Measurements from ENCODE around the gene PLXND1.
"Not testable (repeated sequence)": the region's sequence is repeated elsewhere in the genome, so short reads cannot be mapped to it uniquely, and the experiment has no call there.

The PLXND1 gene

DNA sequence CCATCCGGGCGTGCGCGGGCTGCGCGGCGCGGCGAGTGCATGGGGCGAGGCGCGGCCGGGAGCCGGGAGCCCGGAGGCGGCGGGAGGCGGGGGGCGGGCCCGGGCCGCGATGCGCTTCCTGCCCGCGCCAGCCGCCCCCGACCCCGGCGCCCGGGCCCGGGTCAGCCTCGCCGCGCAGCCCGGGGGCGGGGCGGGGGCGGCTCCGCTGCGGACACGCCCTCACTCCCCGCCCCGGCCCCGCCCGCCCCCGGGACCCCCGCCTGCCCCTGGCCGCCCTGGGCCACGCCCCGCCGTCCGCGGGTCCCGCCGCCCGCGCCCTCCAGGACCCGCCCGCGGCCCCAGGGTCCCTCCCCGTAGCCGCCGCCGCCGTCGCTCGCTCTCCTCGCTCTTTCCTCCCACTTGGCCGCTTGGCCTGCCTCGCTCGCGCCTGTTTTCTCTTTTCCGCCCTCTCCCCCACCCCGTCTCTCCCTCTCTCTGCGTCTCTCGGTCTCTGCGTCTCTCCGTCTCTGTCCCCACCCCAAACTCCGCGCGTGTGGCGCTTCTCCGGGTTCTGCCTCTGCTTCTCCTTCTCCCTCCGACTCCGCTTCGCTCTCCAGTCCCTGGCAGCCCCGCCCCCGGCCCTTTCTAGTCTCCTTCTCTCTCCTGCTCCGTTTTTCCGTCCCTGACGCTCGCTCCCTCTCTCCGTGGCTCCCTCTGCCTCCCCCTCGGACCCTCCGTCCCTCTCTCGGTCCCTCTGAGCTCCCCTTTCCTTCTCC is at the start of gene PLXND1:
Gene PLXND1 (minus strand): TSS at position 41 of the 755 bp plus-strand sequence. CDS start 37 bp downstream, at position 4.
- DNase-seq (ENCODE audit: low read depth in 2 of 2): peak in 1 of 2 donors; percentile 58

DNA sequence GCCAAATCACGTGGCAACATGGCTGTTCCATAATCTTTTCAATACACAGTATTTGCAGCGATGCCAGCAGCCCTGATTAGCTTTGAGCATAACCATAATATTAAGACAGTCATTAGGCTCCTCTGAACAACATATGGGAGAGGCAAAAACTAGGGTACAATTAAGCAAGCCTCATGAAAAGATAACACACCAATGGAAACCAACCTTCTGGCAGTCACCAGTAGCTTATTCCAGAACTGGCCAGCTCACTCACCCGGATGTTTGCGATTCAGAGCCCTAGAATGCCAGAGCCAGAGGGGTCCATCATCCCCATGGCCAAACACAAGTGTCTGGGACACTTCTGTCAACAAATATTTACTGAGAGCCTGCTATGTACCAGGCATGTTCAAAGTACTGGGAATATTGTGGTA is 48.8 kb upstream of the PLXND1 start:
- DNase-seq (ENCODE audit: low read depth in 2 of 2): no peak

GRCh38 chr3:129654131-129654530 is 47.7 kb upstream of the PLXND1 start:
- DNase-seq (ENCODE audit: low read depth in 2 of 2): no peak

DNA sequence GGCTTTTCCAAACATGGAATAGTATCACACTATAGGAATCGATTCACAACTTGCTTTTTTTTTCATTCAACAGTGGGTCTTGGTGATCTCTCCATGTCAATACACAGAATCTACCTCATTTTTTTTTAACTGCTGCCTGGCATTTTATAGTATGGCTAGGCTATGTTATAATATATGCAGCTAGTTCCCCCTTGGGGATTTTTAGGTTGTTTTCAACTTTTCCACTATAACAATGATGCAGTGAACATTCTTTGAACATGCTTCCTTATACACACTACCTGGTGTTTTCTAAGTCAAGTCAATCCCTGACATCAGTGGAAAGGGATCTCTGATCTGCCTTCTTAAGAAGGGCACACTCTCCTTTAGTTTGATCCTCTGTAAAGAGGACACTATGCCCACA is 46.5 kb upstream of the PLXND1 start:
- no peak for DNase-seq (ENCODE audit: low read depth in 2 of 2)

- no peak for DNase-seq (ENCODE audit: low read depth in 2 of 2)
Measured at GRCh38 chr3:129651435-129652202, 45.1 kb upstream of the PLXND1 start.

GRCh38 chr3:129650256-129650872 is 43.9 kb upstream of the PLXND1 start:
- DNase-seq (ENCODE audit: low read depth in 2 of 2): peak; percentile 12 to 36

- no peak for DNase-seq (ENCODE audit: low read depth in 2 of 2)
Measured at GRCh38 chr3:129648391-129648790, 41.9 kb upstream of the PLXND1 start.

- no peak for DNase-seq (ENCODE audit: low read depth in 2 of 2)
Measured at GRCh38 chr3:129645286-129645685, 38.8 kb upstream of the PLXND1 start.

DNA sequence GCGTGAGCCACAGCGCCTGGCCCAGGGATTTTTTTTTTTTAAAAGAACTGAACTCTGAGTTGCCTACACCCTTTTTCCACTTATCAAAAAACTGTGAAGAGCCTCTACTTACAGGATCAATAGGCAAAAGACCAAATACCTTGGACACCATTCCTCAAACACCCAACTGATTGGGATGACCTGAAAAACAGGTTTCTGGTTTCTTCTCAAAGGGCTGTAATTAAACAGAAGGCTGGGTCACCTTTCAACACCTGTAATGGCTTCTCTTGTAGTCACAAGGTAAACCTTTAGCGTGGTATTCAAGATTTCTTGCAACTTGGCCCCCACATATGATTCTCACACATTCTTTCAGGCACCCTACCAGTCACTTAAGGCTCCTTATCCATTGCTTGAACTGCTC is 38.4 kb upstream of the PLXND1 start:
- no peak for DNase-seq (ENCODE audit: low read depth in 2 of 2)

- not testable (repeated sequence) for DNase-seq (ENCODE audit: low read depth in 2 of 2)
Measured at GRCh38 chr3:129641567-129642260, 35.2 kb upstream of the PLXND1 start.

GRCh38 chr3:129640985-129641384 is 34.5 kb upstream of the PLXND1 start:
- DNase-seq (ENCODE audit: low read depth in 2 of 2): not testable (repeated sequence)

DNA sequence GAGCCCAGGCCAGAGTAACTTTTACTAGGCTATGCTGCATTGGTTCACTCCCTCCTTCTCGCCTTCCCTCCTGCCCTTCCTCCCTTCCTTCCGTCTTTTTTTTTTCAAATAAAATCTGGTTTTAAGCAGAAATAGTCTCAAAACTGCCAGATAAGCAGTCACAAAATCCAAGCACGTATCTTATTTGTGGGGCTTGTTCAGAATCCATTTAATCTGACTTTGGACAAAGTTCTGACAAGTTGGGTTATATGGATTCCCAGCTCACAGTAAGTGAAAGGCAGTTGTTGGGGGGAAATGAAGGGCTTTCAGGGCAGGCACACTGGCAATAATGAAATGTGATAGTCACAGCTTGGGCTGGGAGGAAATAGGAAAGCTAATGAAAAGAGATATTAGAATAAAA is 32.0 kb upstream of the PLXND1 start:
- no peak for DNase-seq (ENCODE audit: low read depth in 2 of 2)

- no peak for DNase-seq (ENCODE audit: low read depth in 2 of 2)
Measured at GRCh38 chr3:129636082-129636481, 29.6 kb upstream of the PLXND1 start.

DNA sequence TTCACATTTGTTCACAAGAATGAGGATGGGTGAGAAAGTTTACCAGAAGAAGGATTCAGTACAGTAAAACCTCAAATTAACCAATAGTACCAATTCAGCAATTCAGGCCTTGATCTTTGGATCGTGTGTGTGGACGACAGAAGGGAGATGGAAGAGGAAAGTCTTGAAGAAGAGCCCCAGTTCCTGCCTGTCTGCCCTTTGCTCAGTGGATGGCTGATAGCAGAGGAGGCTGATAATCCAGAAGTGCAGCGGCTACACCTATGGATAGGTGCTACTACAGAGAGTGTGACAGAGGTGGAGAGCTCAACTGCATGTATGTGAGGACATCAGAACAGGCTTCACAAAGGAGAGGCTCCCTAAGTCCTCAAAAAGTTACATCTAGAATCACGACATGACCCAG is 29.2 kb upstream of the PLXND1 start:
- no peak for DNase-seq (ENCODE audit: low read depth in 2 of 2)

GRCh38 chr3:129633751-129634481 is 27.4 kb upstream of the PLXND1 start:
- DNase-seq (ENCODE audit: low read depth in 2 of 2): no peak

DNA sequence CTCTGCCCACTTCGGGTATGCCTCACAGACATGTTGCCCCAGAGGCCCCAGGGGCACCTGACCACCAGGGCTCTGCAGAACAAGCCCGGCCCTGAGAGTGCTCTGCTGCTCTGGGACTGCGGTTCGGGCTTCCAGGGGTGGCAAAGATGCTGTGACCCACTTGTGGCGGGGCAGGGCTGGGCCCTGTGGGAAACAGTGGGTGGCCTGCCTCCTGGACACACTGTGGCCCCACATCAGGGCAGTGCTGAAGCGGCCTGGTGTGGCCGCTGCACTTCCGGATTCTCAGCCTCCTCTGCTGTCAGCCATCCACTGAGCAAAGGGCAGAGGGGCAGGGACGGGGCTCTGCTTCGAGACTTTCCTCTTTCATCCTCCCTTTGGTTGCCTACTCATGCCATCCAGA is 26.5 kb upstream of the PLXND1 start:
- no peak for DNase-seq (ENCODE audit: low read depth in 2 of 2)

- no peak for DNase-seq (ENCODE audit: low read depth in 2 of 2)
Measured at GRCh38 chr3:129632556-129632955, 26.1 kb upstream of the PLXND1 start.

GRCh38 chr3:129632056-129632455 is 25.6 kb upstream of the PLXND1 start:
- no peak for DNase-seq (ENCODE audit: low read depth in 2 of 2)

- no peak for DNase-seq (ENCODE audit: low read depth in 2 of 2)
Measured at GRCh38 chr3:129629011-129629410, 22.5 kb upstream of the PLXND1 start.

GRCh38 chr3:129628169-129628522 is 21.7 kb upstream of the PLXND1 start:
- DNase-seq (ENCODE audit: low read depth in 2 of 2): no peak

DNA sequence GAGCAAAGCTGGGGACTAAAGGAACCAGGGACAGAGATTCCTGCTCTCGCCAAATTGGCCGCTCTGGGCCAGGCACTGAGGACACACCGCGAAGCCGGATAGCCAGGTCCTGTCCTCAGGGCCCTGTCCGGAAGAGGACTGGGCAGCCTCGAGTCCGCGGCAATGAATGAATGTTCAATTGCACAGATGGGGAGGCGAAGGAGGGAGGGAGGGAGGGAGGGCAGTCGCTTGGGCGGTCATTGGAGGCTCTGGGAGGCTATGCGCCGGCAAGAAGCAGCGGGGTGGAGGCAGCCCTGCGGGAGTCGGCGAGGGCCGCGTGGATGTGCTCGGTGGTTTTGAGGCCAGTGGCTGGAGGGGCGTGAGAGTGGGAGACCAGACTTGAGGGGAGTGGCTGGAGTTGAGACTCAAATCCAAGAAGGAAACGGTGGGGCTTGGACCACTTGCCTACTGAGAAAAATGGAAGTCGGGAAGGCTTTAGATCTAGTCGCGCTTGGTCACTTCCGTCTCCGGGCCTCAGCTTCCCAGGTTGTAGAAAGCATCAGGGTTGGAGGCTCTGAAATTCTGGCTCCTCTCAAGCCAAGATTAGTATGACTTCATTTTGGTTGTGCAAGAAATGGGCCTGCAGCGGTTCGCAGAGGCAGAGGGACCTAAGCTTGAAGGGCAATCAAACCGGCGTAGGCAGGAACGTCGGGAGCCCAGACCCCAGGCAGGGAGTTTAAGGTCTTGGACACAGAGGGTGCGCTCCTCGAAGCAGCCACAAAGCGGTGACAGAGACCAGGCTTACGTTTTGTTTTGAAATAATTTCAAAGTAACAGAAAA is 21.1 kb upstream of the PLXND1 start:
- DNase-seq (ENCODE audit: low read depth in 2 of 2): peak; percentile 45 to 53
